Activated effector memory CD4-positive, alpha-beta T cell treated with Interleukin-2 at 50 U/mL for 16 hours (primary cell): Measurements from ENCODE around the gene SLC30A1.

Source experiments
- DNase-seq: peaks from one replicate; pipeline ENCODE4 v3.0.0-alpha.2; 2020

SLC30A1 gene

DNA sequence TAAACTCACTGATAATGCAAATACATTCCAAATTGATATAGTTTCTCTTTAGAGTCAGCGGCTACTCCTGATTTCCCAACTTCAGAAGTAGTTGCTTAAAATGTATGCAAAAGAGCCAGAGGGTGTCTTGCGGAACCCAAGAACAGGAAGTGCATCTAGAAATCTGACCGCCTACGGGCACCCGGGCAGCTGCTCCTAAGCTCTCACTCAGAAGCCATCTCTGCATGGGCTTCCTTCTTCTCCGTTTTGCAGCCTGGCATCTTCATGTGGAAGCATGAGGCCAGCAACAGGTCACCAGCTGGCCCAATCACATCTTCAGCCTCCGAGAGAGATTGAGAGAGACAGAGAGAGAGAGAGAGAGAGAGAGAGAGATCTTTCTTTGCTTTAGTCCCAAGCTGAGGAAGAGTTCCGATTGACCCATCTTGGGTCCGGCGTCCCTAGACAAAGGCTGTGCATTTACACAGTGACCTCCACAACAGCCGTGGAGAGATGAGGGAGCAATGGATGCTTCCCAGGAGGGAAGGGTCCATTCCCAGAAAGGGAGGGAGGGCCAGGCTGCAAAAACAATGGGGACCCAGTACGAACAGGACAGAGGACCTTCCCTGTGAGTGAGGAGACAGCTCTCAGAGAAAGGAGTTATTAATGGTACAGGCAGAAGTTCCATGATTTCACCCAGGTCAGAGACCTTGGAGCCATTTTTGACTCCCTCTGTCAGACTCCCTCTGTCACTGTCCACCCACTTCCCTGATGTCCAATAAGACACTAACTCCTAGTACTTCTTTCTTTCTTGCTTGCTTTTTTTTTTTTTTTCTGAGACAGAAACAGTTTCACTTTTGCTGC lies 28.2 kb upstream of the SLC30A1 start:
- DNase-seq, result no peak

DNA sequence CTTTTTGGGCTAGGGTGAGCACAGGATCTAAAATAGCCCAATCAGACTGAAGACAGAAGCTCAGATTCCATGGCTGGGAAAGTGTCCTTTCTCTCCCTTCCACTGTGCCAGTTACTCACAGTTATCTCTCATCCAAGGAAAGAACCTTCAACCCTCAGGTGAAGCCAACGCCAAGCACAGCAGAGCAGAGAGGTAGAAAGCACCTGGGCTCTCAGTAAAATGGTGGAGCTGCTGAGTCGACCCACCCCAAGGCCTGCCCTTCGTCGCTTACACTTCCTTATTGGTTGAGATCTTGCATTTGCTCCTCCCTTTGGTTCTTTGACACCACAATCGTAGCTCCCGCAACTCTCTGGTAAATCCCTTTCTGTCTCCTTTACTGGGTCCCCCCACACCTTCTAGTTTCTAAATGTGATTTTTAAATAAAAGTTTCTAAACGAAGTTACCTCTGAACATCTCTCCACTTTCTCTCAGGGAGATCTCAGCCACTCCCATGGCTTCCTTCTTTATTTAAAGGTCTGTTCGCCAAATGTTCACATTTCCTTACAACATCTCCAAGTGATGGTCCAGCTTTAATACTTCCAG lies 27.5 kb upstream of the SLC30A1 start:
- DNase-seq, result no peak

DNA sequence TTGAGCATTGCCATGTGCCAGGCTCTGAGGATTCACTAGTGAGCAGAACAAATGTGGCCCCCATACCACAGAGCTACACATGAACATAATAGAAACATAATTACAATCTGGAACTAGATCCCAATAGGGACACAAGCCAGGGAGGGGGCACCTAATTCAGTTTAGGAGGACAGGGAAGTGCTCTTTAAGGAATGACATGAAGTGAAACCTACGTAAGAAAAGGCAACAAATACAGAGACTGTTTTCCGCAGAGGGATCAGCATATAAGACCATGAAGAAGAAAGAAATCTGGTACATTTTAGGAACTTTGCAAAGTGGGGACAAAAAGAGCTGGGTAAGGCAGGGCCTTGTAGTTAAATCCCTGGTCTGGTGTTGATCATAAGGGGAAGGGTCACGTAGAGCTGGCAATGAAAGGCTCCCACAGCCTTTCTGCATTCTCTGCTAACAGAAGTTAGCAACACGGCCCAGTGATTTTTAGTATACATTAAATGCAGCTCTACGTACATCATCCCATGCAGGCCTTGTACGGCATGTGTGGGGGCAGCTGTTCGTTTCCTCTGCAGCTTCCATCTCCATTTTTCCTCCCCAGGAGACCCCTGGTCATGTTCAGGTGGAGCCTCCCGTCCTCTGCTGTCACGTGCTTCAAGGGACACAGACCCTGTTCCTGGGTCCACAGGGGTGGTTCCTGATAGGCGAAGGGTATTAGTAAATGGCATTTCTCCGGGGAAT lies 26.8 kb upstream of the SLC30A1 start:
- DNase-seq, result no peak

DNA sequence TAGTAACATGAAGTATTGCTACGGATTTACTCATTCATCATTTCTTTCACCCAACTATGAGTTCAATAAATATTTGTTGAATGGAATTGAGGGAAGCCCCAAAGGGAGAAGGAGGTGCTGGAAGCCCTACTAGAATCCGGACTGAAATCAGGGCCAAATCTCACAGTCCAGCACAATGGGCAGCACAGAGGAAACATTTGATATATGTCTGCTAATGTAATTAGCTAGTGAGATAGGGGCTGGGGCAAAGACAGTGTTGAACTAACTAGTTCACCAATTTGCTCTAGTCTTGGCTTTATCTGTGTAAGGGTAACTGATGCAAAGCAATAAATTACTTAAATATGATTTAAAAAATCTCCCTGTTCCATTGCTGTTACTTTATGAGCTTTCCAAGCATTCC lies 26.1 kb upstream of the SLC30A1 start:
- DNase-seq, result no peak

DNA sequence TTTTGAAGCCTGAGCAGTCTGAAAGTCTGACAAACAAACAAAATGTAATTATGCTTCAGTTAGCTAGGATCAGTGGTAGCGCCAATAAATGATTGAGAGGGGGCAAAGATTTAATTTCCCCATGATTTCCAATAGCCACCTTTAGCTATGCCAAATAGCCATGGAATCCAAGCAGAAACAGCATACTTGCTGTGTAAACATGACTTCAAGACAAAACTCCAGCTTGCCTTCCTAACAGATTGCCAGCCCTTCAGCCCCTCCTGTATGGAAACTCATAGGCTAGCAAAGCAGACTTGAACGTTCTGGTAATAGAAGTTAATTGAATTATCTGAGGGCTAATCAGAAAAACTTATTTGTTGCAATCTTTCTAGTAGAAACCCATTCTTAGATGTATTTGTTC lies 25.6 kb upstream of the SLC30A1 start:
- DNase-seq, result no peak

DNA sequence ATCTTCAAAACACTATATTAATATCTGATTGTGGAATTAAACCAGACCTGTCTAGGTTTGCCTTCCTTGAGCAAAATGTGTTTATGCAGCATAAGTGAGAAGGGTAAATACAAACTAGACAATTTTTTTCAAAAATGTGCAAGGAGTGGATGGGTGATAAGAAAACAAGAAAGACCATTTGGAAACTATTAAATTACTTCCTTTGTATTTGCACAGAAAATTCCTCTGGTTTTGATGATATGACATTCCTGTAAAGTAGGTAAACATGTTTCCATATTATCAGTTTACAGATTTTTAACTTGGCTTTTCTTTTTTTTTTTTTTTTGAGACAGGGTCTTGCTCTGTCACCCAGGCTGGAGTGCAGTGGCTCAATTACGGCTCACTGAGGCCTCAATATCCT lies 24.8 kb upstream of the SLC30A1 start:
- no peak for DNase-seq

DNA sequence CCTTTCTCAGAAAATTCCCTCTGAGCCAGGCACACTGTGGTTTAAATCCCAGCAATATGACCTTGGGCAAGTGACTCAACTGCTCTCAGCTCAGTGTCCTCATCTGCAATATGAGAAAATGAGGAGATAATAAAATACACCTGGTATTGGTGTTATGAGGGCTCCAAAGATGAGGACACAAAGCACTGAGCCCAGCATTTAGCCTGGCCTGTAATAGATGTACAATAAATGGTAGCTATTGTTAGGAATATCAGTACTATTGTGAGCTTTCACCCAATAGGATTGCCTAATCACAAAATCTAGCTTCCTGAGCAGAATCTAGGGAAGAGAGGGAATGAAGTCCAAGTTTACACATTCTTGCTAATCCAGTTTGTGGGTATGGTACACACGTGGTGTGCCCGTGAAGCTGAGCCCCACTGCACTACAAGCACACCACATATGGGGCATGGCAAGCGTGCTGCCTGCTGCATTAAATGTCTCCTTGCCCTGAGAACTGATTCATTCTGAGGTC lies 24.3 kb upstream of the SLC30A1 start:
- DNase-seq, result no peak

DNA sequence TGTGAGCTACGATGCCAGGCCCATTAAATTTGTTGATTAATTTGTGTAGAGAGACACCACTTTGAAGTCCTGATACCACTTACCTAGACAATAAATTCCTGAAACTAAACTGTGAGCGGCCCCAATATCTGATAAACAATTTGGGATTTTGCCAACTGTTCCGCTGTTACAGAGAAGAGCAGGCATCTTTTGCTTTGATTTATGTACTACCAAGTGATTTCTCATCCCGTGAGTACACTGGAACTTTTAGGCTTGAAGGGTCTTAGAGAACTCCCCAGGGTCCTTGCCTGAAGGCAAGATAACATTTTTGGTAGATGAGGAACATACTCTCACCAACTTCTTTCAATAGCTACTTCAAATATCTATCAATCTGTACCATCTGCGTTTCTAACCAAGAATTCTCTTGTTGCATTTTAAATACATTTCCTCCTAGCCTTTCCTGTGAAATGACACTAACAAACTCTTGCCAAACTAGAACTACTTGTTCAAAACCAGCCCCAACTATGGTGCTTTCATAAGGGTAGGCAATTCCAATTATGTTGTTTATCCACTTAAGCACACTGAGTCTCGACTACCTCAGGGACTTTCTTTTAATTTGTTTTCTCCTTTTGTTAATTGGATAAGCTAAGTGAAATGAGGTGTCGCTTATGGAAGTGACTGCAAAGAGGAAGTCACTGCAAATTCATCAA lies 23.2 kb upstream of the SLC30A1 start:
- no peak for DNase-seq

DNA sequence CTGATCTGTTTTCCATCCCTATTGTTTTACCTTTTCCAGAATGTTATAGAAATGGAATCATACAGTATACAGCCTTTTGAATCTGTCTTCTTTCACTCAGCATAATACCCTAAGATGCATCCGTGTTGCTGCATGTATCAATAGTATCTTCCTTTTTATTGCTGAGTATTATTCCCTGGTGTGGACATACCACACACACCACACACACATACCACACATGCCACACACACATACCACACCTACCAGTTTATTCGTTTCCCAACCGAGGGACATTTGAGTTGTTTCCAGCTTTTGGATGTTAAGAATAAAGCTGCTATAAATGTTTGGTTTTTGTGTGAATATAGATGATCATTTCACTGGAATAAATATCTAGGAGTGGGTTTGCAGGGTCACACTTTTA lies 22.2 kb upstream of the SLC30A1 start:
- no peak for DNase-seq

DNA sequence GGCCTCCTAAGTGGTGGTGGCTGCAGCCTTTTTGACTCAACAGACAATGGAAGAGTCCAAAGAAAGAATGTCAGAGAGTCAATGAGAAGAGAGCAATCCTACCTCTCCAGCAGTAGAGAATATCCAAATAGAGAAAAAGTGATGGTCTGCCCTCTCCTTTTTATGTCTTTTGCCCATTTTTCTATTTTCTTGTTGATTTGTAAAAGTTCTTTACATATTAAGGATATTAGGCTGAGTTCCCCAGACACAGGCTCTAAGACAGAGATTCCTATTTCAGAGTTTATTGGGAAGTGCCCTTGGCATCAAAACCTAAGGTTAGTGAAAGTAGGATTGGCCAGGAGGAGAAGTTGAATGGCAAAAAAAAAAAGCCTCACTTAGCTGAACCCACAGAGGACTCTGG lies 20.3 kb upstream of the SLC30A1 start:
- no peak for DNase-seq

DNA sequence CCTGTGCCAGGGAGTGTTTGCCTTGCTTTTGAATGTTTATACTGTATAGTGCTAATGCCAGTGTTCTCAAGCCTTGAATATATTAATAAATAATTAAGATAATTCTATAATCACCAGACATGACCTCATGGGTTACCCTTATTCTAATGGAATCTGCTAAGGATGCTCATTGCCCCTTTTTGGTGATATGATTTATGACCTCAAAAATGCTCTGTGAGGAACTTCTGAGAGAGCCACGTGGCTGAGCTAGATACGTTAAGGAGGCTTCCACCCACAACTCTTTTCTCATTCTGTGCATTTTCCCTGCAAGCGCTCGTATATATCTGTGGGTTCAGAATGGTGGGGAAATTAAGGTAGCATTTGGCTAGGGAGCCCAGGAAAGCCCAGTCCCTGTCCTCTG lies 19.6 kb upstream of the SLC30A1 start:
- no peak for DNase-seq

DNA sequence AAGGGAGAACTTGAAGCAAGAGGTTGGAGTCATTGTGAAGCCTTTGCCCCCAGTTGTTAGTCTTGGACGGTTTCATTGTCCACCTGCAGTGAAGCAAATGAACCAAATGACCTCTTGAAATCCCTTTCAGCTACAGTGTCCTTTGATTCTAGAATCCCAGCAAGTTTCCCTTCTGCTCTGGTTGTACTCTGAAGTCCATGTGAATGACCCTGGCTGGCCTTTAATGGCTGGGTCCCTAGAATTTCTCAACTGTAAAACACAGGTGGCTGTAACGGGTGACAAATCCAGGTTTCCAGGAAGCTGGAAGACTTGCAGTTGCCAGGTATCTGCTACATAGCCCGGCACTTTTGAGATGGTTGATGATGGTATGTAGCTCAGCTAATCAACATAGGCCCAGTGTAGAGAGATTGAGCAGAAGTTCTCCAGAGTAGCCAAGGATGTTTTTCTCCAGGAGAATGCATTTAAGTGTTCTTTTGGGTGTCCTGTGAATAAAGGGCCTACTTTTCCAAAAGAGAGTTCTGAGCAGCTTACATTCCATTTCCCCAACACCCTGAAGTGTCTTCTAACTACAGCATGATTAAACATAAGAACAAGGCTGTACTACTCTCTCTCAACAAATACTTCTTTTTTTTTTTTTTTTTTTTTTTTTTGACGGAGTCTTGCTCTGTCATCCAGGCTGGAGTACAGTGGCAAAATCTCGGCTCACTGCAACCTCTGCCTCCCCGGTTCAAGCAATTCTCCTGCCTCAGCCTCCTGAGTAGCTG lies 17.6 kb upstream of the SLC30A1 start:
- no peak for DNase-seq

DNA sequence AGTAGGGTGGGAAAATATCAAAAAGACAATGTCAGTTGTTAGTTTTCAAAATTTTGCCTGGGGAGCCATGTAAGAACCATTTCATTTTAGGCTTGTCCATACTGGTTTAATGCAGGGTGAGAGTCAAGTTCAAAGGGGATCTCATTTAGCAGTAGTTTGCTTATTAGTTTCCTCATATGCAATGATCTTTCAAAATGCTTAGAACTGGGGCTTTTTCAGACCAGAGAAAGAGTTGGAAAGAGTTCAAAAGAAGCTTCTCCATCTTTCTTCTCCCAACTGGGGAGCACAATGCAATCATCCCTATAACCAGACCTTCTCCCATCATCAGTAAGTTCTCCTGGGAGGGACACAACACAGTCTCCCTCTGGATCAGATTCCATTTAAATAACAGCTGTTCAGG lies 16.5 kb upstream of the SLC30A1 start:
- DNase-seq, result no peak

DNA sequence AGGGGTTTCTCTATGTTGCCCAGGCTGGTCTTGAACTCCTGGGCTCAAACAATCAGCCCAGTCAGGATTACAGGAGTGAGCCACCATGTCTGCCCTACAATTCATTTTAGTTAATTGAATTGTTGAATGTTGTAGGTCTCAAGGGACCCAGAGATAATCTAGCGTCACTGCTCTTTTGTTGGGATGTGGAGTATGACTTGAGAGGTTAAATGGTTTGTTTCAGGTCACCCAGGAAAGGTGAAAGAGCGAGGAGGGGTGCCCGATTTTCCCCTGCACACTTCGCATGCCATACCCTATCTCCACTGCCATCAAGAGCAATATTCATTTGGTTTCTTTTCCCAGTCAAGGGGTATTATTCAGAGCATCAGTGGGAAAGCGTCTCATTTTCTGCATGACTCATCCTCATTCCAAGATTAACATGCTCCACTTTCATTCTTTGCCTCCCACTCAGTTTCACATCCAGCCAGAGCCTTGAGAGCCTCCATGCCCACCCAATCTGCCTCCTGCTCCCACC lies 13.1 kb upstream of the SLC30A1 start:
- no peak for DNase-seq

DNA sequence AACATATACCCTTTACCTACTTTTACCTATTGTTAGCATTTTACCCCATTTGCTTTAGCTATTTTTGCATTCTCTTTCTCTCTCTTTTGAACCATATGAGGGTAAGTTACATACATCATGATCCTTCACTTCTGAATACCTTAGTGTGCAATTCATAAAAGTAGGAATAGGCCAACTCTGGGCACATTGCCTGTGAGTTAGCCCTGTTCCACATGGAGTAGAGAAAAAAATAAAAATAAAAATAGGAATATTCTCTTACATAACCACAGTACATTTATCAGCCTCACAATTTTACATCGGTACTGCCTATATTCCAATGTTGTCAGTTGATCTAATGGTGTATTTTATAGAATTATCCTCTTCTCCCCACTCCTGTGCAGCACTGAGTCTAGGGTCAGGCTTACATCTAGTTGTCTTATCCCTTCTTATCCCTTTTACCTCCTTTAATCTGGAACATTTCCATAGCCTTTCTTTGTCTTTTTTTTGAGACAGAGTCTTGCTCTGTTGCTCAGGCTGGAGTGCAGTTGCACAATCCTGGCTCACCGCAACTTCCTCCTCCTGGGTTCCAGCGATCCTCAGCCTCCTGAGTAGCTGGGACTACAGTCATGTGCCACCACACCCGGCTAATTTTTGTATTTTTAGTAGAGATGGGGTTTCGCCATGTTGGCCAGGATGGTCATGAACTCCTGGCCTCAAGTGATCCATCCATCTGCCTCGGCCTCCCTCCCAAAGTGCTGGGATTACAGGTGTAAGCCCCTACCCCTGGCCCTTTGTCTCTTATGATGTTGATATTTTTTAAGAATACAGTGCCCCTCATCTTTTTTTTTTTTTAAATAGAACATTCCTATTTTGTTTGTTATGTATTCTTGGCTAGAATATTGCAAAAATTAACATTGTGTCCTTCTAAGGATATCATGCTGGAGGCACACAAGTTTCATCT lies 11.1 kb upstream of the SLC30A1 start:
- no peak for DNase-seq

DNA sequence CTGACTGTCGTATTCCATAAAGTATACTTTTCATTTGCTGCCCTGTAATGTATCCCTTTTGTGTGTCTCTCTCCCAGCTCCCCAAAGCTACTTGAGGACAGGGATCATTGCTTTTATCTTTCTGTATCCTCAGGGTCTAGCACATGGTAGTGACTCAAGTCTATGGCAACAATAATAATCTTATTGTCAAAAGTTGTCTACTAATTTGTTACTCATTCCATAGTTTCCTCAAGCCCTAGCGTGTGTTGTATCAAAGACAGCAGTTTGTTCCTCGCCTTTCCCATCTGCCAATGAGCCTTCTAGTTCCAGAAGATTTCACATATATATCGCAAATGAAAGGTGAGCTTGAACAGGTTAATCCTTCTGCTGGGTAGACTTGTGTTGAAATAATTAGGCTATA lies 9.8 kb upstream of the SLC30A1 start:
- DNase-seq, result no peak

DNA sequence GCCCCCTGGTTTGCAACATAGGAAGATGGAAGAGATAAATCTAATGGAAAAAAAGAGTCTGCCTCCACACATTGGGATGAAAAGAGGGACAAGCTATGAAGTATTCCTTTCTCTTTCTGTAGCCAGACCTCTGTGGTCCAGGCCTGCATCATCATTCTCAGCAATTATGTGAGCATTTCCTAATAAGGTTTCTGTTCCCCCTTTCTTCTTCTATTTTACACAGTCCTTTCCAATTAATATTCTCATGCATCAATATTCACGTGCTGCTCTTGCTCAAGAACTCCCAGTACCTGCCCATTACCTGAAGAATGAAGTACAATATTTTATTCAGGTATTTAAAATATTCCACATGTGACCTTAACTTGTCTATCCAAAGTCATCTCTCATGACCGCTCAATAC lies 8.2 kb upstream of the SLC30A1 start:
- no peak for DNase-seq

DNA sequence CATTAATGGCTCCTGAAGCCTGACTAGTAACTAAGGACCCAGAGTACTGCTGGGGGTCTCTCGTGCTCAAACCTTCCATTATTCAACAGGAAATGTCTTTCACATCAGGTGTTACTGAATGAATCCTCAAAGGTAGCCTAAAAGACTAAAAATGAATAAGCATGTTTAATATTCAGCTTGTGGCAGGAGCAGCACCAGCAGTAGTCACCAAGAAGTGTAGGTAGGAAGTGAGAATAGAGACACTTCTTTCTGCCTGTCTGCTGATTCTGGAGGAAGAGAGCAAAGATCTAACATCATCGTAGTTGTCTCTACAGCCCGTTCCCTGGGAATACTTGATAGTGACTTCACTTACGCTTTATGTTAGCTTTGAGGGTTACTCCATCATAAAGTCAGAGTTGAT lies 7.6 kb upstream of the SLC30A1 start:
- DNase-seq, result no peak

DNA sequence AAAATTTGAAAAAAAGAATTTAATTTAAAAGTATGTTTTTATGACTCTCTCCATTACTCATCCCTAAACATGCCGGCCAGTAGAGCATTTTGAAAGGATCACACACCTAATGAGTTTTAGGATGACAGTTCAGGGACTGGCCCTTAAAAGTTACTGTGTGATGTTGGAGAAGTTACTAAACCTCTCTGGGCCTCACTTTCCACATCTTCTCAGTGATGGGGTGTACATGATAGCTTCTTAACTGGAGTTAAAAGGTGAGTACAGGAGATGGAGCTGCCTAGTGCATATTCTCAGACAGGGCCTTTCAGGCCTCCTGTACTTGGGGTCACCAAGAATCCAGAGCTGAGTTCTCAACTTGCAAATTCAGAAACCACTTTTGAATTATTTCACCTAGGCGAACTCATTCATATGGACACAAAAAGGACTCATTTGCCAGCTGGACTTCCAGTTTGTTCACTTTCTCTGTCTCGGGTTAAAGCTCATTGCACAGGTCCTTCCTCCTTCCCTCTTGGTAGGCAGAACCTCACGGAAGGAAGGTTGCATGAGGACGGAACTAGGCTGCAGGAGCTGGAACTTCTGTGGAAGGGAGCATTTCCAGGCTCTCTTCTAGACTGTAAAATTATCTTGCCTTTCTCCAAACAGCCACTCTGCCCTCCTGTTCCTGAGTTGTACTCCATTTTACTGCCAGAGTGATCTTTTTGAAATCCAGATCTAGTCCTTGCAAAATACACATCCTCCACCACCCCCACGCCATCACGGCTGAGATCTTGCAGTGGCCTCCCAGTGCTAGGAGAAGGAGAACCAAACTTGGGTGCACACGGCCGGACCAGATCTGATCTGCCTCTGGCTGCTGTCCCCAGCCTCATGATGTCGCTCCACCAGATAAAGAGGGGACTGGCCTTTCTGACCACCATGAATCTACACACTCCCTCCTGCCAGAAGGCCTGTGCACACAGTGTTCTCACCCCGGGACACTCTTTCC lies 4.3 kb upstream of the SLC30A1 start:
- DNase-seq, result no peak

DNA sequence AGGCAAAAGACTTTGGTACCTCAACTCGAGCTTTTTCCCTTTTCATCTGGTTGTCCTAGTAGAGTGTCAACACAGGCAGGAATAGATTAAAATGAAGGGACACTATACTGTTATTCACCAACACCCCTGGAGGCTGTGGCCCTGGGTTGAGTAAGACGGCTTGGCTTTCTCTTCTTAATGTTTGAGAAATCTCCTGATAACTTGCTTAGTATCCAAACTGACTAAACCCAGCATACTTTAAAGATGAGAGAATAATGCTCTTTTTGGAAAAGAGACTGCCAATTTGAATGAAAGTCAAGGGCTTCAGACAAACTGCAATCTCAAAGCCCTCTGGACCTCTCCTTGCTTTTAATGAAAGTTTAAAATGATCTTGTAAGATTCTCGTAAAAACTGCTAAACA lies 2.6 kb upstream of the SLC30A1 start:
- DNase-seq, result no peak
